ENCODE measurements around the gene GRAMD1B. TPM values are rescaled to one million over a fixed set of nuclear protein-coding genes. Genes with fewer than 3 reads are reported as not detected.
"Not testable (repeated sequence)": the region's sequence is repeated elsewhere in the genome, so short reads cannot be mapped to it uniquely, and the experiment has no call there.

The GRAMD1B gene
- total RNA-seq, 4 donors from 2014 or later: 0.61 to 1.7 (median 1.1) TPM

GRCh38 chr11:123569393-123569792 is 139.3 kb downstream of the GRAMD1B start:
- Histone ChIP-seq H3K4me1 (no peaks in the 10 kb centered on the region), H3K4me3 (no peak overlapping the region), H3K9me3 (no peaks in the 10 kb centered on the region), H3K27me3 (no peaks in the 10 kb centered on the region), H3K27ac (no peak overlapping the region), H3K36me3 (no peaks in the 10 kb centered on the region)
- intact Hi-C loops (cut with DNase I): no loop called here
- TF ChIP-seq CTCF (IDR thresholded peaks at IDR 0.05): no peak
- TF ChIP-seq POLR2A (IDR thresholded peaks at IDR 0.05): no peak
- 91 to 93% methylated on average over 5 of the region's 5 CpGs for WGBS, 2 donors
- no peak for DNase-seq

DNA sequence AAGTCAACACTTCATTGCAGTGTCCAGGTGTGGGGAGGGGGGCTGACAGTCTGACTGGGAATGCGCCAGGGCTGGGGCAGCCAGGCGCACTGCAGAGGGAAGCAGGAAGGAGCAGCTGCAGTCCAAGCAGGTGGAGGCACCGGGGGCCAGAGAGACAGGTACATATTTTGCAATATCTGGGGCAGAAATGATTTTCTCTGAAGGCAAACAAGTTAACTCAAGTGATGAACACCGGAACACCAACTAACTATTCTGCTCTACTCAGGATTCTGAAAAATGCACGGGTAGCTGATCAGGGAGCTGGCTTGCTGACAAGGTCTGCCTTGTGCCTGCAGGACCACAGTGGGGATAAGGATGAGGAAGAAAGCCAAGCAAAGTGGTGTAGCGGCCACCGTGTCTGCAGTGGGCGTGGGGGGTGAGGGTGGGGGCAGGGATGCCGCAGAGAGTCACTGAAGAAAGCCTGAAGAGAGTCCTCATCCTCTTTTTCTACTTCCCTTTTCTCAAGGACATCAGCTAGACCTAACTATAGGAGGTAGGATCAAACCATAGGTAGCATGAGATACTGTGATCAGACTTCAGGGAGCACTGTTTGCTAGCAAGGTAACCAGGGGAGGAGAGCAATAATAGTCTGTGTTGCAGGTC is 141.0 kb downstream of the GRAMD1B start:
- intact Hi-C loops (cut with DNase I): no loop called here
- TF ChIP-seq POLR2A (IDR thresholded peaks at IDR 0.05) (no peak), CTCF (IDR thresholded peaks at IDR 0.05) (no peak)

DNA sequence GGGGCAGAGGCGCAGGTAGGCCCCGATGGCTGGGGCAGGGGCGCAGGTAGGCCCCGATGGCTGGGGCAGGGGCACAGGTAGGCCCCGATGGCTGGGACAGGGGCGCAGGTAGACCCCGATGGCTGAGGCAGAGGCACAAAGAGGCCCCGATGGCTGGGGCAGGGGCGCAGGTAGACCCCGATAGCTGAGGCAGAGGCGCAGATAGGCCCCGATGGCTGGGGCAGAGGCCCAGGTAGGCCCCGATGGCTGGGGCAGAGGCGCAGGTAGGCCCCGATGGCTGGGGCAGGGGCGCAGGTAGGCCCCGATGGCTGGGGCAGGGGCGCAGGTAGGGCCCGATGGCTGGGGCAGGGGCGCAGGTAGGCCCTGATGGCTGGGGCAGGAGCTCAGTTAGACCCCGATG is 142.7 kb downstream of the GRAMD1B start:
- DNase-seq; intact Hi-C loops (cut with DNase I): not testable (repeated sequence)
- WGBS, 2 donors: 90 to 94% methylated on average over 20 of the region's 21 CpGs

More for the DNA sequence above, 141.0 kb downstream of the GRAMD1B start:
- 72 to 77% methylated on average over 7 to 8 of the region's 9 CpGs for WGBS, 2 donors
- no peak overlapping the region for H3K27ac ChIP-seq
- no peaks in the 10 kb centered on the region for H3K9me3 ChIP-seq
- DNase-seq: no peak
- H3K4me3 ChIP-seq: no peak overlapping the region
- H3K27me3 ChIP-seq: peaks cover 0 to 2% (median 0%) of the 10 kb centered on the region in 4 donors
- no peaks in the 10 kb centered on the region for H3K4me1 ChIP-seq
- H3K36me3 ChIP-seq: no peaks in the 10 kb centered on the region

GRCh38 chr11:123573286-123573685 is 143.2 kb downstream of the GRAMD1B start:
- Histone ChIP-seq H3K36me3 (no peaks in the 10 kb centered on the region), H3K9me3 (no peaks in the 10 kb centered on the region), H3K27ac (no peak overlapping the region), H3K27me3 (peaks cover 0 to 7% (median 0%) of the 10 kb centered on the region in 4 donors), H3K4me3 (no peak overlapping the region), H3K4me1 (peaks cover 0 to 7% (median 5%) of the 10 kb centered on the region in 3 donors)
- TF ChIP-seq POLR2A (IDR thresholded peaks at IDR 0.05) (no peak), CTCF (IDR thresholded peaks at IDR 0.05) (no peak)
- DNase-seq: no peak
- intact Hi-C loops (cut with DNase I): no loop called here
- whole genome bisulfite sequencing, 2 donors: 41 to 68% methylated on average over 2 of the region's 2 CpGs

More for the DNA sequence above, 142.7 kb downstream of the GRAMD1B start:
- H3K4me3 ChIP-seq, H3K4me1 ChIP-seq, H3K27me3 ChIP-seq, H3K27ac ChIP-seq, H3K36me3 ChIP-seq, H3K9me3 ChIP-seq: not testable (repeated sequence)

GRCh38 chr11:123575441-123575840 is 145.4 kb downstream of the GRAMD1B start:
- Histone ChIP-seq H3K9me3 (no peaks in the 10 kb centered on the region), H3K27ac (no peak overlapping the region), H3K4me3 (no peak overlapping the region), H3K27me3 (peaks cover 0 to 23% (median 0%) of the 10 kb centered on the region in 4 donors), H3K36me3 (no peaks in the 10 kb centered on the region), H3K4me1 (peaks cover 0 to 9% (median 5%) of the 10 kb centered on the region in 3 donors)
- DNase-seq: no peak
- no peak for TF ChIP-seq CTCF (IDR thresholded peaks at IDR 0.05)
- no peak for TF ChIP-seq POLR2A (IDR thresholded peaks at IDR 0.05)
- intact Hi-C loops (cut with DNase I): no loop called here
- 59 to 77% methylated on average over 7 of the region's 7 CpGs for WGBS, 2 donors

Data from esophagus squamous epithelium (tissue), 5 donors.